Right atrium auricular region (tissue), 2 donors: ENCODE measurements around the gene NR0B1. TPM values are rescaled to one million over a fixed set of nuclear protein-coding genes. Genes with fewer than 3 reads are reported as not detected.

Experiments used
- DNase-seq: peaks from one replicate; pipeline ENCODE4 v3.0.0-alpha.2; 2019; ENCODE audit warnings: low spot score
- H3K27ac ChIP-seq, 2 donors: fragments of 200-600 bp; sonication (generic); 1 replicate in 1 of 2; 2 replicates in 1 of 2; pipeline ENCODE4 v1.5.1; 2016 to 2019
- H3K27me3 ChIP-seq, 2 donors: fragments of 200-600 bp; sonication (generic); one replicate each; pipeline versions ENCODE4 v1.5.1 to v1.6.0; 2017 to 2019
- H3K36me3 ChIP-seq: fragments of 200-600 bp; sonication (generic); one replicate; pipeline ENCODE4 v1.5.1; 2016
- H3K4me1 ChIP-seq, 2 donors: fragments of 200-600 bp; sonication (generic); one replicate each; pipeline versions ENCODE4 v1.5.1 to v1.6.0; 2017 to 2019
- H3K4me3 ChIP-seq, 2 donors: fragments of 200-600 bp; sonication (generic); 1 replicate in 1 of 2; 2 replicates in 1 of 2; pipeline ENCODE4 v1.5.1; 2017 to 2019; ENCODE audit warnings: mild to moderate bottlenecking in 1 of 2, moderate library complexity in 1 of 2
- H3K9me3 ChIP-seq, 2 donors: fragments of 200-600 bp; sonication (generic); one replicate each; pipeline ENCODE4 v1.5.1; 2019
- total RNA-seq, 2 donors: library from RNA; depleted of rRNA; stranded (reverse); fragments of >200 nt; gene quantifications; one replicate each; pipeline ENCODE4 v1.1.0, GENCODE V29; 2016
- TF ChIP-seq, protein P1 (sequence below), 2 donors: fragments of 200-600 bp; sonication (generic); IDR thresholded peaks; one replicate each; pipeline ENCODE4 v1.5.1; 2019; ENCODE audit warnings: antibody characterized with exemption in 2 of 2

Gene NR0B1
- total RNA-seq, 2 donors from 2014 or later = not detected

GRCh38 chrX:30304866-30305265, 4.3 kb downstream of the NR0B1 start:
- Histone ChIP-seq H3K9me3 (no peaks in the 10 kb centered on the region), H3K27me3 (peaks cover 0 to 6% of the 10 kb centered on the region in 2 donors), H3K27ac (no peak overlapping the region), H3K36me3 (no peaks in the 10 kb centered on the region), H3K4me1 (peaks cover 0 to 11% of the 10 kb centered on the region in 2 donors), H3K4me3 (no peak overlapping the region)
- TF ChIP-seq, protein P1, sequence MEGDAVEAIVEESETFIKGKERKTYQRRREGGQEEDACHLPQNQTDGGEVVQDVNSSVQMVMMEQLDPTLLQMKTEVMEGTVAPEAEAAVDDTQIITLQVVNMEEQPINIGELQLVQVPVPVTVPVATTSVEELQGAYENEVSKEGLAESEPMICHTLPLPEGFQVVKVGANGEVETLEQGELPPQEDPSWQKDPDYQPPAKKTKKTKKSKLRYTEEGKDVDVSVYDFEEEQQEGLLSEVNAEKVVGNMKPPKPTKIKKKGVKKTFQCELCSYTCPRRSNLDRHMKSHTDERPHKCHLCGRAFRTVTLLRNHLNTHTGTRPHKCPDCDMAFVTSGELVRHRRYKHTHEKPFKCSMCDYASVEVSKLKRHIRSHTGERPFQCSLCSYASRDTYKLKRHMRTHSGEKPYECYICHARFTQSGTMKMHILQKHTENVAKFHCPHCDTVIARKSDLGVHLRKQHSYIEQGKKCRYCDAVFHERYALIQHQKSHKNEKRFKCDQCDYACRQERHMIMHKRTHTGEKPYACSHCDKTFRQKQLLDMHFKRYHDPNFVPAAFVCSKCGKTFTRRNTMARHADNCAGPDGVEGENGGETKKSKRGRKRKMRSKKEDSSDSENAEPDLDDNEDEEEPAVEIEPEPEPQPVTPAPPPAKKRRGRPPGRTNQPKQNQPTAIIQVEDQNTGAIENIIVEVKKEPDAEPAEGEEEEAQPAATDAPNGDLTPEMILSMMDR (IDR thresholded peaks at IDR 0.05) = no peak
- no peak for DNase-seq

- H3K27ac ChIP-seq = no peak overlapping the region
- H3K27me3 ChIP-seq = peaks cover 0 to 1% of the 10 kb centered on the region in 2 donors
- no peaks in the 10 kb centered on the region for H3K36me3 ChIP-seq
- TF ChIP-seq, protein P1 (IDR thresholded peaks at IDR 0.05) = no peak
- no peaks in the 10 kb centered on the region for H3K9me3 ChIP-seq
- H3K4me3 ChIP-seq = no peak overlapping the region
- no peaks in the 10 kb centered on the region for H3K4me1 ChIP-seq
- DNase-seq = no peak
Observed at GRCh38 chrX:30302956-30303355, 6.2 kb downstream of the NR0B1 start.

- Histone ChIP-seq H3K36me3 (no peaks in the 10 kb centered on the region), H3K4me3 (no peak overlapping the region), H3K9me3 (no peaks in the 10 kb centered on the region), H3K27me3 (no peaks in the 10 kb centered on the region), H3K27ac (no peak overlapping the region), H3K4me1 (no peaks in the 10 kb centered on the region)
- TF ChIP-seq, protein P1 (IDR thresholded peaks at IDR 0.05) = no peak
- DNase-seq = no peak
Observed at GRCh38 chrX:30301963-30302362, 7.2 kb downstream of the NR0B1 start.

DNA sequence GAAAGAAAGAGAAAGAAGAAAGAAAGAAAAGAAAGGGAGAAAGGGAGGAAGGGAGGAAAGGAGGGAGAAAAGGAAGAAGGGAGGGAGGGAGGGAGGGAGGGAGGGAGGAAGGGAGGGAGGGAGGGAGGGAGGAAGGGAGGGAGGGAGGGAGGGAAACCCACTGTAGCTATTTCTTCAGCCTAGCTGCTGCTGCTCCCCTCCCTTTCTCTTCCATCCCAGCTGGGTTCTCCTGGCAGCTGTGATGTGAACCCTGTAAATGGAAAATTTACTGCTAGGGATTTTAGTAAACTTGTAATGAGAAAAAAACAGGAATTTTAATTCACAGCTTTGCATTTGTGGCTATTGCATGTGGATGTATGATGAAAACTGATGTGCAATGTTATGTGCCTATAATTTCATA, 8.0 kb downstream of the NR0B1 start:
- TF ChIP-seq, protein P1 (IDR thresholded peaks at IDR 0.05) = no peak
- Histone ChIP-seq H3K27me3 (no peaks in the 10 kb centered on the region), H3K9me3 (no peaks in the 10 kb centered on the region), H3K4me1 (no peaks in the 10 kb centered on the region), H3K36me3 (no peaks in the 10 kb centered on the region), H3K4me3 (no peak overlapping the region), H3K27ac (no peak overlapping the region)
- no peak for DNase-seq

GRCh38 chrX:30296408-30297254, 12.6 kb downstream of the NR0B1 start:
- Histone ChIP-seq H3K27me3 (no peaks in the 10 kb centered on the region), H3K36me3 (no peaks in the 10 kb centered on the region), H3K4me1 (no peaks in the 10 kb centered on the region), H3K4me3 (no peak overlapping the region), H3K27ac (no peak overlapping the region), H3K9me3 (no peaks in the 10 kb centered on the region)
- TF ChIP-seq, protein P1 (IDR thresholded peaks at IDR 0.05) = no peak
- DNase-seq = no peak
